ENCODE measurements around the gene CACNA2D2. TPM values are rescaled to one million over a fixed set of nuclear protein-coding genes. Genes with fewer than 3 reads are reported as not detected.

Gene CACNA2D2
- total RNA-seq, 1 experiment from 2014 or later, result 22.0 TPM

DNA sequence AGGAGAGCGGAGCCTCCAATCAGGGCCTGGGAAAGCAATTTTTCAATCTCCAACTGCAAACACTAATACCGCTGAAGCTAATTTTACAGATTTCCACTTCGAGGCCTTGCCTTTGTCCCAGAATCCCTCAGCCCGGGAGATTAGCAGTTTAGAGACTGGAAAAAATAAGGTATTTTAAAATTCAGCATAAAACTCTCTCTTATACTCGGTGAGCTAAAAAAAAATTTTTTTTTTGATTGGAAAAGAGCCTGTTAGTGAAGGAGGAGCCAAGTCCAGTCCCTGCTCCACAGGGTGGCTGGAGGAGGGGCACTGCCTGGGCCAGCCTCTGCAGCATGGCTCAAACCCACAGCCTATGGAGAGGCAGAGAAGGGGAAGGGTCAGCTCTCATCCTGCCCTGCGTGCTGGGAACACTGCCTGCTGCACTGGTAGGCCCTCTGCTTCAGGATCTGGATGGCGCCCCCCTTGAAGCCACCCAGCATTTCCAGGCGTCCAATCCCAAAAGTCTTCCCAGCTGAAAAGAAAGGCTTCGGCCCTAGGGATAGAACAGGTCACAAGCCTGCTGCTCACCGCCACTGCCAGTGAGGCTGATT is 48.9 kb downstream of the CACNA2D2 start (continued):
- TF ChIP-seq CTCF (IDR thresholded peaks at IDR 0.05) (no peak), CREM (CRISPR knock-in tag; IDR thresholded peaks at IDR 0.05) (no peak), PRRX2 (CRISPR knock-in tag; IDR thresholded peaks at IDR 0.05) (no peak), ZNF121 (CRISPR knock-in tag; IDR thresholded peaks at IDR 0.05) (no peak), USF1 (CRISPR knock-in tag; IDR thresholded peaks at IDR 0.05) (no peak), ZNF317 (CRISPR knock-in tag; IDR thresholded peaks at IDR 0.05; ENCODE audit: borderline replicate concordance, low read depth) (no peak)
- TF ChIP-seq, protein P1, sequence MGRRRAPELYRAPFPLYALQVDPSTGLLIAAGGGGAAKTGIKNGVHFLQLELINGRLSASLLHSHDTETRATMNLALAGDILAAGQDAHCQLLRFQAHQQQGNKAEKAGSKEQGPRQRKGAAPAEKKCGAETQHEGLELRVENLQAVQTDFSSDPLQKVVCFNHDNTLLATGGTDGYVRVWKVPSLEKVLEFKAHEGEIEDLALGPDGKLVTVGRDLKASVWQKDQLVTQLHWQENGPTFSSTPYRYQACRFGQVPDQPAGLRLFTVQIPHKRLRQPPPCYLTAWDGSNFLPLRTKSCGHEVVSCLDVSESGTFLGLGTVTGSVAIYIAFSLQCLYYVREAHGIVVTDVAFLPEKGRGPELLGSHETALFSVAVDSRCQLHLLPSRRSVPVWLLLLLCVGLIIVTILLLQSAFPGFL (CRISPR knock-in tag; IDR thresholded peaks at IDR 0.05; ENCODE audit: borderline replicate concordance), result no peak
- TF ChIP-seq, protein P2, sequence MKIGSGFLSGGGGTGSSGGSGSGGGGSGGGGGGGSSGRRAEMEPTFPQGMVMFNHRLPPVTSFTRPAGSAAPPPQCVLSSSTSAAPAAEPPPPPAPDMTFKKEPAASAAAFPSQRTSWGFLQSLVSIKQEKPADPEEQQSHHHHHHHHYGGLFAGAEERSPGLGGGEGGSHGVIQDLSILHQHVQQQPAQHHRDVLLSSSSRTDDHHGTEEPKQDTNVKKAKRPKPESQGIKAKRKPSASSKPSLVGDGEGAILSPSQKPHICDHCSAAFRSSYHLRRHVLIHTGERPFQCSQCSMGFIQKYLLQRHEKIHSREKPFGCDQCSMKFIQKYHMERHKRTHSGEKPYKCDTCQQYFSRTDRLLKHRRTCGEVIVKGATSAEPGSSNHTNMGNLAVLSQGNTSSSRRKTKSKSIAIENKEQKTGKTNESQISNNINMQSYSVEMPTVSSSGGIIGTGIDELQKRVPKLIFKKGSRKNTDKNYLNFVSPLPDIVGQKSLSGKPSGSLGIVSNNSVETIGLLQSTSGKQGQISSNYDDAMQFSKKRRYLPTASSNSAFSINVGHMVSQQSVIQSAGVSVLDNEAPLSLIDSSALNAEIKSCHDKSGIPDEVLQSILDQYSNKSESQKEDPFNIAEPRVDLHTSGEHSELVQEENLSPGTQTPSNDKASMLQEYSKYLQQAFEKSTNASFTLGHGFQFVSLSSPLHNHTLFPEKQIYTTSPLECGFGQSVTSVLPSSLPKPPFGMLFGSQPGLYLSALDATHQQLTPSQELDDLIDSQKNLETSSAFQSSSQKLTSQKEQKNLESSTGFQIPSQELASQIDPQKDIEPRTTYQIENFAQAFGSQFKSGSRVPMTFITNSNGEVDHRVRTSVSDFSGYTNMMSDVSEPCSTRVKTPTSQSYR (CRISPR knock-in tag; IDR thresholded peaks at IDR 0.05), result no peak

GRCh38 chr3:50453907-50454306 is 49.5 kb downstream of the CACNA2D2 start:
- peak; percentile 30 for DNase-seq (ENCODE audit: low spot score)
- H3K36me3 Mint-ChIP-seq, result no peaks in the 10 kb centered on the region
- peaks cover 38% of the 10 kb centered on the region for H3K4me1 Mint-ChIP-seq
- H3K9me3 Mint-ChIP-seq, result no peaks in the 10 kb centered on the region
- peak; percentile 16; the same call in 1 of the 2 replicates for ATAC-seq
- ChIA-PET POLR2A (interaction anchor here (1.4 kb wide), 1 partner anchor 9 kb away, joined by 3 read pairs; no protein-coding TSS in a partner anchor), CTCF (interaction anchor here (0.9 to 1.3 kb wide), 4 partner anchors 12 to 70 kb away, joined by 3 to 6 read pairs (median 4); no protein-coding TSS in a partner anchor)
- H3K4me3 Mint-ChIP-seq, result no peak overlapping the region
- H3K27me3 Mint-ChIP-seq (ENCODE audit: low read depth), result peaks cover 2% of the 10 kb centered on the region; the same call in 1 of the 2 replicates
- no peak overlapping the region for H3K27ac Mint-ChIP-seq
- TF ChIP-seq MYBL2 (CRISPR knock-in tag; IDR thresholded peaks at IDR 0.05) (no peak), NFYB (CRISPR knock-in tag; conservative IDR thresholded peaks at IDR 0.05; ENCODE audit: low read depth) (peak; percentile 48; the same call in 1 of the 2 replicates), E2F1 (CRISPR knock-in tag; IDR thresholded peaks at IDR 0.05) (no peak)

- no peaks in the 10 kb centered on the region for H3K9me3 Mint-ChIP-seq
- peak; percentile 32 for DNase-seq (ENCODE audit: low spot score)
- CTCF ChIA-PET, result interaction anchor here (0.6 to 1.1 kb wide), 2 partner anchors 92 to 206 kb away, joined by 3 to 4 read pairs; no protein-coding TSS in a partner anchor
- TF ChIP-seq NR2C2 (CRISPR knock-in tag; IDR thresholded peaks at IDR 0.05) (no peak), ZBTB21 (CRISPR knock-in tag; IDR thresholded peaks at IDR 0.05; ENCODE audit: borderline replicate concordance) (no peak), TEAD1 (CRISPR knock-in tag; IDR thresholded peaks at IDR 0.05) (no peak), ZMAT4 (CRISPR knock-in tag; IDR thresholded peaks at IDR 0.05) (no peak)
- TF ChIP-seq, protein P3, sequence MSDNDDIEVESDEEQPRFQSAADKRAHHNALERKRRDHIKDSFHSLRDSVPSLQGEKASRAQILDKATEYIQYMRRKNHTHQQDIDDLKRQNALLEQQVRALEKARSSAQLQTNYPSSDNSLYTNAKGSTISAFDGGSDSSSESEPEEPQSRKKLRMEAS (CRISPR knock-in tag; IDR thresholded peaks at IDR 0.05), result no peak
- TF ChIP-seq, protein P1 (CRISPR knock-in tag; IDR thresholded peaks at IDR 0.05; ENCODE audit: borderline replicate concordance), result no peak
- TF ChIP-seq, protein P4, sequence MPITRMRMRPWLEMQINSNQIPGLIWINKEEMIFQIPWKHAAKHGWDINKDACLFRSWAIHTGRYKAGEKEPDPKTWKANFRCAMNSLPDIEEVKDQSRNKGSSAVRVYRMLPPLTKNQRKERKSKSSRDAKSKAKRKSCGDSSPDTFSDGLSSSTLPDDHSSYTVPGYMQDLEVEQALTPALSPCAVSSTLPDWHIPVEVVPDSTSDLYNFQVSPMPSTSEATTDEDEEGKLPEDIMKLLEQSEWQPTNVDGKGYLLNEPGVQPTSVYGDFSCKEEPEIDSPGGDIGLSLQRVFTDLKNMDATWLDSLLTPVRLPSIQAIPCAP (CRISPR knock-in tag; IDR thresholded peaks at IDR 0.05), result no peak
- TF ChIP-seq, protein P5, sequence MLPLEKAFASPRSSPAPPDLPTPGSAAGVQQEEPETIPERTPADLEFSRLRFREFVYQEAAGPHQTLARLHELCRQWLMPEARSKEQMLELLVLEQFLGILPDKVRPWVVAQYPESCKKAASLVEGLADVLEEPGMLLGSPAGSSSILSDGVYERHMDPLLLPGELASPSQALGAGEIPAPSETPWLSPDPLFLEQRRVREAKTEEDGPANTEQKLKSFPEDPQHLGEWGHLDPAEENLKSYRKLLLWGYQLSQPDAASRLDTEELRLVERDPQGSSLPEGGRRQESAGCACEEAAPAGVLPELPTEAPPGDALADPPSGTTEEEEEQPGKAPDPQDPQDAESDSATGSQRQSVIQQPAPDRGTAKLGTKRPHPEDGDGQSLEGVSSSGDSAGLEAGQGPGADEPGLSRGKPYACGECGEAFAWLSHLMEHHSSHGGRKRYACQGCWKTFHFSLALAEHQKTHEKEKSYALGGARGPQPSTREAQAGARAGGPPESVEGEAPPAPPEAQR (CRISPR knock-in tag; IDR thresholded peaks at IDR 0.05), result no peak
These were observed 53.1 kb downstream of the CACNA2D2 start for GRCh38 chr3:50450209-50450921.

More at GRCh38 chr3:50450209-50450921, 53.1 kb downstream of the CACNA2D2 start:
- Mint-ChIP-seq H3K27me3 (ENCODE audit: low read depth) (peaks cover 2% of the 10 kb centered on the region; the same call in 1 of the 2 replicates), H3K4me1 (peaks cover 30% of the 10 kb centered on the region), H3K36me3 (no peaks in the 10 kb centered on the region), H3K27ac (0 out of 2 replicates have a peak overlapping the region, but pooled peaks have one; percentile 9), H3K4me3 (no peak overlapping the region; the same call in 1 of the 2 replicates)
- ATAC-seq, result peak; percentile 38
- POLR2A ChIA-PET, result no interaction called here
